ENCODE measurements around the gene APLF. TPM values are rescaled to one million over a fixed set of nuclear protein-coding genes. Genes with fewer than 3 reads are reported as not detected.
"Not testable (repeated sequence)": the region's sequence is repeated elsewhere in the genome, so short reads cannot be mapped to it uniquely, and the experiment has no call there.

Gene APLF
- polyA plus RNA-seq, 1 donor: 2.1 TPM

- DNase-seq: peak; percentile 80
Observed at GRCh38 chr2:68441179-68441993, 26.0 kb upstream of the APLF start.

DNA sequence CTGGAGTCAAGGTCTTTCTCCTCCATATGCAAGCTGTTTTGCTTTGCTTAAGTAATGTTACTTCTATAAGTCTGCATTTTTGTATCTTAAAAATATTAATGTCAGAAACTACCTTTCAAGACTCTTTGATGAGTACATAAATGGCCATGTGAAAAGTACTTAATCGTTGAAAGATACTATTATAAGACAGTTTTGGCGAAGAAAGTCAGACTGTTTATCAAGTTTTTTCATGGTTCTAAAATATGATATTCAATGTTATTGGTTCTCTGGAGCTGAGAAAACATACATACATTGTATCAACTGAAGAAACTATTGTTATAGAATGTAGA lies 25.4 kb upstream of the APLF start:
- DNase-seq: no peak

GRCh38 chr2:68446425-68446824 lies 21.0 kb upstream of the APLF start:
- DNase-seq: not testable (repeated sequence)

- DNase-seq: no peak
Observed at GRCh38 chr2:68447118-68447517, 20.3 kb upstream of the APLF start.

- DNase-seq: no peak
Observed at GRCh38 chr2:68448671-68449653, 18.4 kb upstream of the APLF start.

- no peak for DNase-seq
Observed at GRCh38 chr2:68452158-68452900, 15.1 kb upstream of the APLF start.

DNA sequence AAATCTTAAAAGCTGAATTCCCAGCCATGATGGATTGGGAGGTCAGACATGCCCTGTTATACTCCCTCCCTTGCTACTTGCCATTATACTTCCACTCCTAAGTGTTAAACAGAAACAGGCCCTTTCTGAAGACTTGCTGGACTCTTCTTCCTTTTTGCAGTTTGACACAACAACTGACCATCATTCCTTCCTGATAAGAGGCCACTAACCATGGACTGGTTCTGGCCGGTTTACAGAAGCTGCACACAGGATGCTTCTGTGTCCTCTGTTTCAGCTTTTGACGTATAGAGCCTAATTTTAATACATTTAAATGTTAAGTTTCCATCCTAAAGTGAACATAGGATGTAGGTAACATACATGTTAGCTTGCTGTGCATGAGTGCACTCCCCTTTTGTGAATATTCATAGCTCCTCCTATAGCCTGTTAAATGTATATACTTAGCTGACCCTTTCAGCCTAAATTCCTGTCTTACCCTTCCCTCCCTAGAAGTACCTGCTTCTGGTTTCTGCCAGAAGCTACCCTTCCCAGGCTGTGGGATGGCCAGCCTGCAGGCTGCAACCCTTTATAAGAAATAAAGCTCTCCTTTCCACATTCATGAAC lies 13.5 kb upstream of the APLF start:
- no peak for DNase-seq

DNA sequence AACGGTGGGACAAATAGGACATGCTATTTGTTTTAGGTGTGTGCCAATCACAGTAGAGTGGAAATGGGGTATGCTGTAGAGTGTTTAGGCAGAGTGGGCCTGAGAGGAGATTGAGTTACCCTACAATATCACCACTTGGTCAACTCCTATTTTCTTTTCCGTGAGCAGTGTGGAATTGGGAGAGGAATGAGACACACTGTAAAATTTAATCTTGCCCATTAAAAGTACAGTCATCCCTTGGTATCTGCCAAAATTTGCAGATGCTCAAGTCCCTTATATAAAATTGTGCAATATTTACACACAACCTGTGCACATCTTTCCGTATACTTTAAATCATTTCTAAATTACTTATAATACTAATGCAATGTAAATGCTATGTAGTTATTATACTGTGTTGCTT lies 12.7 kb upstream of the APLF start:
- no peak for DNase-seq

DNA sequence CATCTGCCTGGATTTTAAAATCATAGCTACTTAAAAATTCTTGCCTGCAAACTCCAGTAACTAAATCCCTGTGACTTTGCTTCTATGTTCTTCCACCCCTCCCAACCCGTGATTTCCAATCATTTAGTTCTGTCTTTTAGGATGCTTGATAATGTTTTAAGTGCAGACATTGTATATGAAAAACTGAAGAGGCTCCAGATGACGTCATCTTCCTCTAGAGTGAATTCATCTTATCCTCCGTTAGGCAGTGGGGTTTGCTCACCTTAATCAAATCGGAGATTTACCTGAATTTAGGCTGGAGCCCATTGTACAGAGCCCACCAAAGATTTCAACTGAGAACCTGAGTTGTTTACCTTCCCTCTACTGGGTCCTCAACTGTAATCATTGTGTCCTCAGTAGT lies 11.2 kb upstream of the APLF start:
- no peak for DNase-seq

- no peak for DNase-seq
Observed at GRCh38 chr2:68458981-68459380, 8.4 kb upstream of the APLF start.

DNA sequence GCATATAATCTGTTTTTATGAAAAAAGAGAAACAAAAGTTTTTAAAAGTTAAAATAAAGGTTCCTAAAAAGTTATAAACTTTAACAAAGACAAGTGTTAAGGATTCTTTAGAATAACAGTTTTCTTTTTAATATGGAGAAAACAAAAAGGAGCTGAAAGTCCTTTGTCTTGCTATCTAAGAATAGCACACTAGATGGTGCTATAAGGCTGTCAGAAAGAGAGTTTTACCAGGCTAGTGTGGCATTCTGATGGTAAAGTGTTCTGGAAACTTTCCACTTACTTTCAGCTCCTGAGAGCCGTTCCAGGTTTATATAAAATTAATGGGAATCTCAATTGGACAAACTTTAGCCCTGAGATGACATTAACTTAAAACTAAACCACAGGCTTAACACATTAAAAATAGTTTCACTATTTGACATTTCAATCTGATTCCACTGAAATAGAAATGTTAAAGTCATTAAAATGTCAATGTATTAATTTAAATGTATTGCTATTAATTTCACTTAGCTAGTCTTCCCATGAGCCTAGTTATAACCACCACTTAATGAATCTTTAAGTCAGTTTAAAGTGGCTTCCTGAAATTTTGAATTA lies 4.0 kb upstream of the APLF start:
- peak; percentile 15 for DNase-seq

GRCh38 chr2:68464651-68465050 lies 2.7 kb upstream of the APLF start:
- DNase-seq: no peak

DNA sequence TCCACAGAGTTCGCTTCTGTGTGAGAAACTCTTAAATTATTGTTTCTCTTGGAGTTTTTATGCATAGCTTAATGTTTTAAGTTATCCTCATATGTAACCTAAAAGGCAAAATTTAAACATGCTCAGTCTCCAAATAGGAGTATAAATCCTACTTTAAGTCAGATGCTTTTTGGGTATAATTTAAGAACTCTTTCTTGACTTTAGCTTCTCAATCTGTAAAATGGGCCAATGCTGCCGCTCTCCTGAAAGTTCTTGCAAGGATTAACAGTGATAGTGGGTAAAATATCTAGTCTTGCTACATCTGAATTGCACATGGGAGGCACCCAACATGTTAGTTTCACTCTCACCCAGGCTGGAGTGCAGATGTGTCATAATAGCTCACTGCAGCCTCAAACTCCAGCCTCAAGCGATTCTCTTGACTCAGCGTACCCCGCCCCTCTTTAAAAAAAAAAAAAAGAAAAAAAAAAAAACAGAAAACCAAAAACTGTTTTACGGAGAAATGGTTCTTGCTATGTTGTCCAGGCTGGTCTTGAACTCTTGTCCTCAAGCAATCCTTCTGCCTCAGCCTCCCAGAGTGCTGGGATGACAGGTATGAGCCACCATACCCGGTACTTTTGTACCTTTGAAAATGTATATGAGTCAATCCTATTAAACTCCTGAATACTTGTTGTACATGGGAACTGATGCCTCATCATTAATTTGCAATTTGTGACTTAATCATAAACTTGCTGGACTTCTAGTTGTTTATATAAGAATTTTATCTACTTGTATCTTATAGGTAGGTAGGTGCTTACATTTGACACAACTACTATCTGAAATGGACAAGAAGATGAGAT lies 2.1 kb upstream of the APLF start:
- no peak for DNase-seq

GRCh38 chr2:68466361-68466777 lies 1.0 kb upstream of the APLF start:
- no peak for DNase-seq

- no peak for DNase-seq
Observed at GRCh38 chr2:68466778-68467076, 658 bp upstream of the APLF start.

- no peak for DNase-seq
Observed at GRCh38 chr2:68468801-68469200, 1.4 kb downstream of the APLF start.

DNA sequence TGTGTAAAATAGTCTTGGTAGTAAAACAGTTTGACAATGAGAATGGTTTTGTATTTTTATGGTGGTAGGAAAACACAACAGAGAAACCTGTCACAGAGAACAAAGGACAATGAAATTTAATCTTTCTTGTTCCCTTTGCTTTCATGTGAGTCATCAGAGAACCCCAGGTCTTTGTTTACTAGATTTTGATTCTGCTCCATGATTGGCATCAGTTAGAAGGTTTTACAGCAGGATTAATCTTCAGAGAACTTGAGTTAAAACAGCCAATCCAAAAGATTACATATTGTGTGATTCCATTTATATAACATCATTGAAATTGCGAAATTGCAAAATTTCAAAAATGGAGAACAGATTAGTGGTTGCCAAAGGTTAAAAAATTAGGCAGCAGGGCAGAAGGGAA lies 2.5 kb downstream of the APLF start:
- DNase-seq: no peak

DNA sequence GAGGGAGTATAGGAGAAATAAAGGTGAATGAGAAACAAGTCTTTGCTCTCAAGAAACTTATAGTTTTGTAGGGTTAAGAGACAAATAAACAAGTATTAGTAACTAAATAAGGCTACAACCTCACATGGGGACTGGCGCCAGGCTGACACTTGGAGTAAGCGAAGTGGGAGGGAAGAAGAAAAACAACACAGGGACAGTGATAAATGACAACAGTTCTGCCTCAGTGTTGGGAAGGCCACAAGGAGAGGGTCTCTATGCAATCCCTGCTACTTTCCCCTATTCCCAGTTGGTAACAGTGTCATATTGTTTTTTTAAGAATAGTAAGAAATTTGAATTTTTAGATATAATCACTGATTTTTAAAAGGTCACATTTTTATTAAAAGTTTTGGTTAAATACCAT lies 4.0 kb downstream of the APLF start:
- no peak for DNase-seq

- DNase-seq: no peak
Observed at GRCh38 chr2:68472796-68473414, 5.5 kb downstream of the APLF start.

DNA sequence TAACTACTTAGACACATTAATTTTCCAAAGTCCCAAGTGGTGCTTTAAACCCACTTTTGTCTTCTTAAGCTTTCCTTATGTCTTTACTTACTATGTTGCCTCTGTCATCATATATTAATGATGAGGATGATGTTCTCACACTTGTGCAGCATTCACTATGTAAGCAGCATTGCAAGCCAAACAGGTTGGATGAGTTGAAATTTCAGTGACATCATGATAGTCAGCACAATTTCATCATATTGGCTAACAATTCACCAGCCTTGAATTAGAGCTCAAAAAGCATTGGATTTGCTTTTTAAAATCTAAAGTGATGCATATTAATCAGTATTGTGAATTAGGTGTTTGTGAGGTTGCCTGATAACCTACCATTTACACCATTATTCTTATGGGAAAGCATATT lies 7.7 kb downstream of the APLF start:
- no peak for DNase-seq

GRCh38 chr2:68475576-68475975 lies 8.2 kb downstream of the APLF start:
- DNase-seq: no peak
